Superior temporal gyrus (tissue), 1 donor: ENCODE measurements around the gene ARSB.

Experiments
- DNase-seq: peaks from one replicate; pipeline ENCODE4 v3.0.0-alpha.2; 2016; ENCODE audit errors: extremely low spot score

Gene ARSB

DNA sequence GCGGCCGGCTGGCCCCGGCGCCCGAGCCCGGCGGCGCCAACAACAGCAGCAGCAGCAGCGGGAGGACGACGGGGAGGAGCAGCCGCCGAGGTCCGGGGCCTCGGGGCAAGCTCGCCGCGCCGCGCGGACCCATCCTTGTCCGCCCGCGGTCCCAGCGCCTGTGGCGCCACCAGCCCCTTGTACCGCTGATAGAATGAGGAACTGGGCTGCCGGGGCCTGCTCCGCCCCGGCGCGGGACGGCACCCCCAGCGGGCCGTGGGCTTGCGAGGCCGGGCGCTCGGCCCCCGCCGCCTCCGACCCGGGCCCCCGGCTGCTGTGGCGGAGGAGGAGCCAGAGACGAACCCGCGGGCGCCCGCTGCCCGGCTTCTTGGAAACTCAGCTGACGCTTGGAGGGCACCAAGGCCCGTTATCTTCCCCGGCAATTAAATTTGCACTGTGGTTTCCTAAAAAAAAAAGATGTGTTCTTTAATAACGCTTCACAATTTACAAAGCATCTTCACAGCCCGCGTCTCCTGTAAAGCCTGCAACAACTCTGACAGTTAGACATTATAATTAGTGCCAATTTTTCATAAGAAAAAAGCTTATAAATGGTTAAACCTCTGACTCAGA lies at the start of gene ARSB:
TSS of gene ARSB (minus strand) at position 195 of the 609 bp plus-strand sequence. CDS start at position 133, 62 bp downstream.
- peak; percentile 64 for DNase-seq

DNA sequence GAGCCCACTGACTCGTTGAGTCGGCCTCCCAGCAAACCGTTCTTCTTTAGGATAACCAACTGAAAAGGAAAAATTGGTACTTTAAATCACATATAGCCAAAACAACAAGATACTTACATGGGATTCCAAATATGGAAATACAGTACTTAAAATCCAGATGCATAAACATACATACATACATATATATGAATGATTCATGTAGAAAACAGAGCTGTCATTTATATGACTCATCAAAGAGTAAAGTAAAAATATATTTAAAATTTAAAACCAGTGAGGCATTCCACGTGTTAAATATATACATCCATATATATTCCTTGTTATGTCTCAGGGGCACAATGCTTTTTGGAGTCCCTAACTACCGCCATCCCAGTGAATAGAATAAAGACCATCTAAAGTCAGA lies 47.7 kb upstream of the ARSB start:
- DNase-seq, result no peak

DNA sequence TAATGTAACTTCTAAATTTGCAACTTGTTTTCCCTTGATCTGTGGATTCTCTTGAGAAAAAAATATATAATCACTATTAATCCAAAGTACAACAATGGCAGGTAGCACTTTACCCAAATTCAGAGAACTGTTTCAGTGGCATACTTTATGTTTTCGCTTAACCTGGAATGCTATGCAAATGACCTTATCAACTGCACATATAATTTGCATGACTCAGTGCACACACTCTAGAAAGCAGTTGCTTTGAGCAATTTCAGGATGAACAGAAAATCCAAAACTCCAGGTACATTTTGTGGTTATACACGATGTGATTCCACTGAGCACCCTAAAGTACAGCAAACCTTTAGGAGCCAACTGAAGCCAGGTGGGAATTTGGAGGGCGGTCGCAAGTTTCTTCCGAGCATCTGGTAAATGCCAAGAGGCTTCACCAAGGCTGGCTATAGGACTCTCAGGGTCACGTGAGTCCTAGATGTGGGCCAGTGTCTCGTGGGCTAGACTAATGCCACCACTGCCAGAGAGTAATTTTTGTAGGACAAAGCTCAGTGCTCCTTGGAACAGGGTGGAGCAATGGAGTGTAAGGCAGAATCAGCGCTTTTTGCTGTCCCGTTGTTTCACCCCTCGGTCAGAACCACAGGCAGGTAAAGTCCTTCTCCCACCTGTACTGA lies 47.1 kb upstream of the ARSB start:
- DNase-seq, result no peak

DNA sequence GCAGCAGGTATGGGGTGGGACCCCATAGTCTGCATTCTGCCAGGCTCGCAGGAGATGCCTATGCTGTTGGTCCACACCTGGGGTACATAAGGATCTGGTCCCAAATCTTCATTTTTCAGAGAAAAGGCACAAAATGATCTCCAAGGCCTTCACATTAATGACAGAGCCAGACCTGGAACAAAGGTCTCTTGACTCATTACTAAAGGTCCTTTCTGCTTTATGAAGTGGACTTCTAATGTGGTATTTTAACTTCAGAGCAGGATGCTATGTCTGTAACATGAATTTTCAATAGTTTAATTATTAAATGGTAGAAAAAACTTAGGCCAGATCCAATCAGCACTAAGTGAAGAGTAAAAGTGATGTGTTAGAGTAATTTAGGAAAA lies 46.4 kb upstream of the ARSB start:
- DNase-seq, result no peak

DNA sequence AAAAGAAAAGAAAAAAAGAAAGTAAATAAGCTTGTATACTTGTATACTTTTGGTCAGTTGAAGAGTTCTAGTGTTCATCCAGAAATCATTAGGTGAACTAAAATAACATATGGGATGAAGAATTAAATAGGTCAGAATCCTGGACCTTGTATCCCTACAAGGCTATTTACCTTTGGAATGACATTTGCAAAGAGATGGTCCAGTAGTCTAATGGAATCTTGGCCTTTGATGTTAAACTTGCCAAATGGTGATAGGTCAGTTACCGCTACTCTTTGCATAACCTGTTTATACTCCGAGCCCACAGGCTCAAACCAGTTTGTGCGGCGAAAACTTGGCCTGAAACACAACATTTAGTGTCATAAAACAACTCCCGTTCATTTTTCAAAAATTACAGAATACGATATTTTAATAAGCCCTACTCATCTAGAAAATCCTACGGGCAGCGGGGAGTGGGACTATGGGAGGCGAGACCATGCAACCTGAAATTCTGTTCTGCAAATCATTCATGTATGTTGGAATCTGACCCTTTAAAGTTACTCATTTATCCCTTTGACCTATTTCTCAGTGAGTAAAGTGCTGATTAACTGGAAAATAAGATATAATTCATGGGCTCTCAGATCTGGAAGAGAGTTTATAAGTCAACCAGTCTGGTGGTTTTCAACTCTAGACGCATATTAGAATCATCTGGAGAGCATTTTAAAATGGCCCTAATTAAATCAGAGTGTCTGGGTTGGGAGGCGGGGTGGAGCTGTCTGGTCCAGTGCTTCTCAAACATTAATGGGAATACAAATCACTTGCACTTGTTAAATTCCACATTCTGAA lies 45.8 kb upstream of the ARSB start:
- DNase-seq, result no peak

DNA sequence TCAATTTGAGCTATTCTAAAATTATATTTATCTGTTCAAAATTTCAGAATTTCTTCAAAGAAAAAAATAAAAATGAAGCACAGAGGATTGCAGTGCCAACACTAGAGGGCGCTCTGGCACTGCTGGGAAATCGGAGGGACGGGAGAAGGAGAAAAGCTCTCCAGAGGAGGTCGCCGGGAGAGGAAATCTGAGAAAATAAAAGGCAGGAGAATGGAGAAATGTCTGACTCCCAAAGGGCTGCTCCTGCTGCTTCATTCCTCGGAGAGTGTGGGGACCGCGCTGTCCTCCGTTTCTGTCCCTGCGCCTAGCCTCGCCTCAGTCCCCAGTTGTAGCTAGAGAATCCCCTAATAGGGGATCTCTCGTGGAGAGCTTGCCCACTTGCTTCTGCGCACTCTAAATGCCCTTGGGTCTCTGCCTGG lies 40.0 kb upstream of the ARSB start:
- DNase-seq, result peak; percentile 84

DNA sequence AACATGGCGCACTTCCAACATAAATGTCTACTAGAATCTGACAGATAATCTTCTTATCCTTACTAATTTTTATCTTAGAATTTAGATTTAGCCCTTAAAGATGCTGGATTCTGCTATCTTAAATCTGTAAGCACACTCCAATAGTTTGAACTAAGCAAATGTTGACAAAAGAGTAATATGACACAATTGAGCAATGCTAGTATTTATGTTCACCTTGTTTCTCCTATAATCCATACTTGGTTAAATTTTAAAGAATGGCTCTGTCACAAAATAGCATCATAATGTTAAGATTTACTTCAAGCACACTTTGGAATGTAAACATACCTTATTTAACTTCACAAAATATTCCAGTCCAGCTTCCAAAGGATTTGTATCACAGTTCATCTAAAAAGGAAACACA lies 38.8 kb upstream of the ARSB start:
- DNase-seq, result no peak

DNA sequence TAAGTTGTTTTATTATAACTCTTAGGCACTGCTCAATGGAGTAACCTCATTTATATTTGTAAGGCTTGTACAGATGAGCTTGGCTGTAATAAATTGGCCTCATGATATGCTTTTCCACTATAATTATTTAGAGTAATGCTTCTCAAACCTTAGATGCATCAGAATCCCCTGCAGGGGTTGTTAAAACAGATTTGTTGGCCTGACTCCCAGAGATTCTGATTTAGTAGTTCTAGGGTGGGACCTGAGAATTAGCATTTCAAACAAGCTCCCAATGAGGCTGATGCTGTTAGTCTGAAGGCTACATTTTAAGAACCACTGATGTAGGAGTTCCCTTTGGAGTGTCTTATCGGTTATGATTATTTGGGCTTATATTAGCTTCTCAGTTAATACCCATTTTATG lies 38.2 kb upstream of the ARSB start:
- DNase-seq, result no peak

DNA sequence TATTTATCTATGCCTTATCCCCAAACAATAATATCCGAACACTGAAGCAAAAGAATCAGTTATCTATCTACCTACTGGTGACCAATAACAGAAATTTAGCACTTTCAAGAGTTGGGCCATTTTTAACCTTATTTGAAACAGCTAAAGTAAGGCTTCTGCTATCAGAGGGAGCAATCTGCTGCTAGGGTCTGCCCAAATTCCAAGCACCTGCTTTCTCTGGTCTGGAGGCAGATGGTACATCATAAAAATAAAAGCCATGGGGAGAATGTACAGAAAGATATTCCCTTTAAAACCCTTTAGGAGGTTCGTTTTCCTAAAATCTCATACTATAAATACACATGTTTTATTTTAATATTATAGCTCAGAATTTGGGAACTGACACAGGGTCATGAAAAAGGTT lies 37.7 kb upstream of the ARSB start:
- no peak for DNase-seq

DNA sequence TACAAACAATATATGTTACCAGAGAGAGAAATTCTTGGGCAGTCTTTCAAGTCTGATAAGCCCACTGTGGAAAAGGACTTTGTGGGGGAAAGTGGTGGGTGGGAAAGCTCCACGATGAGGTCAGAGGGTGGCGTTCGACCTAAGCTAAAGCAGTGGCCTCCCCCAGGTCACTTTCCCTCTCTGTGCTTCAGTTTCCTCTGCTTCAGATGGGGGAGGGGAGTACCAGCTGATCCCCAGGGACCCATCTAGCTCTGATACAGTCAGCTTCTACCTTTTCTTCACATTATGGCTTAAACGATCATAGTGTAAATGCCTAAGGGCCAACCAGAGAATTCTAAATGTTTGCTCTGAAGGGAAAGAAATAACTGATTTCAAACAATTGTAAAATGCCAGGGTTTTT lies 36.6 kb upstream of the ARSB start:
- no peak for DNase-seq

DNA sequence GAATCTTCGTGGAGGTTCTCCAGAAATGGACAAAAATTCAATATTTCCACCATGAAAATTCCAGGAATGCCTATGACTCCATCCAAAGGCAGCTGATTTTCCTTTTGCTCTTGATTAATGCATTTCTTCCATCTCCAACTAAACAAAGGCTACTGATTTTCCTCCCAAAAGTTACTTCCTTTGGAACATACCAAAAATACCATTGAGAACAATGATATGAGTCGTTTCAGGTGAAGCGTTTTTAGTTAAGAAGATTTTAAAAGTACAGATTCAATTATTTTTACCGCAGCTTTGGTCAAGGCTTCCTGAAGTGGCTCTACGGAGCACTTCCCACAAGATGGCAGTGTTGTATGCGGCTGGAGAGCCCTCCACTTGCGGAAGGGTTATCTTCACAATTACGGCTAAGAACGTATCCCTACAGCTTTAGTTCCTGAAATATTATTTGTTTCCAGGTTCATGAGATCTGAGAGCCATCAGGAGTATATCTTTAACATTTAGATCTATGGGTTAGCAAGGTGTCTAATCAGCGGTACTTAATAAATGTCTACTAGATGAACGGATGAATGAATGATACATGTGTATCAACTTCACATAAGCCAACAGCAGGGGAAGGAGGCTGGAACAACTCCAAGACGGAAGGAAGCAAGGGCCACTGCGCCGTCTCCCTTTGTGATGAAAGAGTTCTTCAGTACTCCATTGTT lies 35.9 kb upstream of the ARSB start:
- DNase-seq, result peak; percentile 87

DNA sequence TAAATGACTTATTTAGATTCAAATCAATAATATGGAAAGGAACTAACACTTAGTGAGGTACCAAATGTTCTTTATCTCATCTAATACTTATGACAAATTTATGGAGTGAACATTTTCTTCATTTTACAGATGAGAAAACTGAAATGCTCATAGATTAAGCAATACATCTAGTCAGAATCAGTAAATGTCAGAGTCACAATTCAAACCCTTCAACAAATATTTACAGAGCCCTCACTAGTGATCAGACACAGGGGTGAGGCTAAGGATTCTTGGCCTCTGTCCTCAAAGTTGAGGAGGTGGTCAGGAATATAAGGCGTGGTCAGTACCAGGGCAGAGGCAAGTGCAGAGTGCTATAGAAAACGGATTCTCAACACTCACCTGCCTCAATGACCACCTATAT lies 29.5 kb upstream of the ARSB start:
- no peak for DNase-seq

DNA sequence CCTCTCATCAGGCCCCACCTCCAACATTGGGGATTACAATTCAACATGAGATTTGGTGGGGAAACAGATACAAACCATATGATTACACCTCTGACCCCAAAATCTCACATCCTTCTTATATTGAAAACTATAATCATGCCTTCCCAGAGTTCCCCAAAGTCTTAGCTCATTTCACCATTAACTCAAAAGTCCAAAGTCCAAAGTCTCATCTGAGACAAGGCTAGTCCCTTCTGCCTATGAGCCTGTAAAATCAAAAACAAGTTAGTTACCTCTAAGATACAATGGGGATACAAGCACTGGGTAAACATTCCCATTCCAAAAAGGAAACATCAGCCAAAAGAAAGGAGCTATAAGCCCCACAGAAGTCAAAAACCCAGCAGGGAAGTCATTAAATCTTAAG lies 26.8 kb upstream of the ARSB start:
- DNase-seq, result no peak

DNA sequence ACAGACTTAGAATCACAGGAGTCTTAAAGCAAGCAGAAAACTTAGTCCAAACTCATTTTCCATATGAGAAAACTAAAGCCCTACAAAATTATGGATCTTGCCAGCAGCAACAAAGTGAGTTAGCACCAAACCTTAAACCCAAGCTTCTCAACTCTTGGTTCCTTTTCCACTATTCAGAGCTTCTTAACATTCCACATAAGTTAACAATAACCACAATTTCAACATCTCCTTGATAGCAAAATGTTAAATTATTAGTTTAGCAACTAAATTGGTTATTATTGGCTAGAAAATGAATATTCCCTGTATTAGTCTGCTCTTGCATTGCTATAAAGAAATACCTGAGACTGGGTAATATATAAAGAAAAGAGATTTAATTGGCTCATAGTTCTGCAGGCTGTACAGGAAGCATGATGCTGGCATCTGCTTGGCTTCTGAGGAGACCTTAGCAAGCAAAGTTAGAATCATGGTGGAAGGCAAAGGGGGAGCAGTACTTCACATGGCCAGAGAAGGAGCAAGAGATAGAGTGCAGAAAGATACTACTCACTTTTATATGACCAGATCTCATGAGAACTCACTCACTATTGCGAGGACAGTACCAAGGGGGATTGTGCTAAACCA lies 26.2 kb upstream of the ARSB start:
- no peak for DNase-seq

DNA sequence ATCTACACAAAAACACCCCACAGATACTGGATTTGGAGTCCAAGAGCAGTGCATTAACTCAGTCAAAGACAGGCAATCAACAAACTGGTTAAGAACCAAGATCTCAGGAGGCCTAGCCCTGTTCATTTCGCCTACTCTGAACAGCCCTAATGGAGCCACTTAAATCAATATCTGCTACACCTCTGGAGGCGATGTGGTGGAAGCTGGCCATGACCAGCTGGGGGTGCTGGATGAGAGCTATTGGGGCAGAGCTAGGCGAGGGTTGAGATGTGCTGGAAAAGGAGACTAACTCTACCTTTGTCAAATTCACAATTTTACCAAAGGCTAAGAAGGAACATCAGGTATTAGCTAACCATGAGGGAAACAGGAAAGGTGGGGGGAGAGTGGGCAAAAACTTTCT lies 23.3 kb upstream of the ARSB start:
- no peak for DNase-seq

DNA sequence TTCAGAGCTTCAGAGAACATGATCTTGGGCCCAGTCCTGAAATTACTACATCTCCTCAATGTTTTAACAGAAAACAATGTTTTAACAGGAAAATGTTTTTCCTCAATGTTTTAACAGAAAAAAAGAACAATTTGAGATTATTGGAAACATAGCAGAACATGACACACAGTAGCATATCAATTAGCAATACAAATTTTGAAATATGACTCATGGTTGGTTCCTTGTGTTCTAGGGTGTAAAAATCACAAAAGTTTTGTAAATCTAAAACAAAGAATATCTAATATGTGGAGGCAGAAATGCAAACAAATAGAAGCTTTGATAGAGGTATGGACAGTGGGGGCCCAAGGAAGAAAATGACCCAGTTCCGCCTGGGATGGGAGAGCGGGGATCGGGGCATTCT lies 22.8 kb upstream of the ARSB start:
- no peak for DNase-seq

DNA sequence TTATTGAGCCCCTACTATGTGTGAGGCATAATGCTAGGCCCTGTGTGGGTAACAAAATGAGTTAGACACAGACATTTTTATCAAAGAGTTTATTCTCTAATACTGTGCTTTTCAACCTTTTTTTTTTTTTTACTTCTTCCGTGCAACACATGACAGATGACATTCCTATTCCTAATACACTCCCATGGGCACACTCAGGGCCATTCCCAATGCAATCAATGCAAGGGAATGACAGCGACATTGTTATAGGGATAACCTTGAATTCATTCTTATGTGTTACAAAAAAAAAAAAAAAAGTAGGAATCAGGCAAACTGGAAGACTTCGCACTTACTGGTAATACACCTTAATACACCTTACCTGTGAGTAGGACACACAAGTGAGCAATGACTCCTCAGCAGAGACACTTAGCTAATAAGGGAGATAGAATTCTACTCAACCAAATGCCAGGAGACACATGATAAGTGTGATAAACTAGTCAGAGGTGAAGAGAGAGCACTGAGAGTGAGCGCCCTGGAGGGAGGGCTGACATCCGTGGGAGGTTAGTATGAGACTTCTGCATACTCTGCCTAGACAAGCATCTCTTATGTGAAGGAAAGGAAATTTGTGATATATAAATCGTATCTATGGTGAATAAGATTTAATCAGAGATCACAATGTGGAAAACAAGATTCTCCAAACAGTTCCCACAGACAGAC lies 21.0 kb upstream of the ARSB start:
- DNase-seq, result no peak

DNA sequence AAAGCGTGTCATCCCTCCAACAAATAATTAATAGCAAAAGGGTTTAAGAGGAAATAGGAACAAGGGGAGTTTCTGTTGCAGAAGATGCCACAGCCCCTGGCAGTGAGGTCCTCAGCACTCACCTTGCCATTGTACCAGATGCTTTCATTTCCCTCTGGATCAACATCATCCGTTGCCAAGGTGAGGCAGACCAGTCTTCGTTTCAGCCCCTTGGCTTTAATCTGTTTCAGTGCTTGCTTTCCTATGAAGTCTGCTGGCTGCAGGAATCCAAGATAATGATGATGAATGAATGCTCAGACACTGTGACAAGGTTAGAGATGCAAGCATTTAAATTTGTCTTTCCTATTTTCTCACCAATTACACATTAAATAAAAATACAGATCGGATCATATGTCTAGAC lies 20.0 kb upstream of the ARSB start:
- no peak for DNase-seq

DNA sequence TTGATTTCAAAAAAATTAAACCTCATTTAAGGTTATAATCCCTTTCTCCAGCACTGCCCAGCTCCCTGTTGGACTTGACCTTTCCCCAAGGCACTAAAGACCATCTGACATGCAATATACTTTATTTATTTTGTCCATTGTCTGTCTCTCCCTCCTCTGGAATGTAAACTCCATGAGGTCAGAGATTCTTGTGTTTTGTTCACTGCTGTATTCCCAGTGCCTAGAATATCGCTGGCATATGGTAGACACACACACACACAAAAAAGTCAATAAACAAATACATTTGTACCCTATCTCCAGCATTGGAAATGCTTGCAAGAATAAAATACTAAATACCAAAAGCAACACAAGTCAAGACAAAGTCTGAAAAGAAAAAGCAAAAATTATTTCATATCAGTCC lies 17.3 kb upstream of the ARSB start:
- no peak for DNase-seq

DNA sequence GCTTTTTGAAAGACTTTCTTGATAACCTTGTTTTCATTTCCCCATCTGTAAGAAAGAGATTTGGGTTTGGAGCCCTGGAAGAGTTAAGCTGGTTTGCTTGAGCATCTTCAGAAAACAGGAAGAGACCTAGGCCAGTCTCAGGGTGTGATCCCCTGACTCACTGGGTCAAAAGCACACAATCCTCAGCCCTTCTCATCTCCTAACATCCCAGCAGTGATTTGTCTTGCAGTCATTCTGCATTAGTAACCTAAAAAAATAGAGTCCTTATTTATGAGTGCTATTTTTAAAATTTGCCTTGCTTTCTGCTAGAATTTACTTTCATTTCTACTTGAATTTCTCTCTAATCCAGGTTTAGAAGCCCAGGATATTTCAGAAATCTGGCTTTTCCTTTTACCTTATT lies 16.4 kb upstream of the ARSB start:
- DNase-seq, result no peak

DNA sequence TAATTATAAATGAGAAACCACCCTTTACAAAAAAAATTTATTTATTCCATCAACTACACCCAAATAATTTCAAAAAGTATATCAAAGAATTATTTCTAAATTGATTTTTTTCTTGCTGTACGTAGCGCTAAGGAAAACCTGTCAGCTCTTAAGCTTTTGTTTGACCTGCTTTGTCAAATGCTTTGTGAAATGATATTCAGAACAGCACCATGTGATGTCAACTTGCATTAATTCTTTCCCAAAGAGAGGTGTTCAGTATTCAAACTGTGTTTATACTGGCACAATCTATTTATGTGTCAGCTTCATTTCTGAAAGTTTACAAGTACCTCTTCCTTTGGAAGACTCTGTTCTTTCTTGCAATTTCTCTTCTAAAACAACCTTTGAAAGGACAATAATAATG lies 12.0 kb upstream of the ARSB start:
- DNase-seq, result no peak
